Gastrocnemius medialis (tissue), 4 donors: ENCODE data around the gene GPC6.

ENCODE experiments used
- POLR2A ChIP-seq, 2 donors: fragments of 450-650 bp; IDR thresholded peaks; one replicate each; pipeline ENCODE4 v1.6.1; 2017; ENCODE audit warnings: antibody characterized with exemption in 2 of 2, mild to moderate bottlenecking in 2 of 2, moderate library complexity in 2 of 2
- TF ChIP-seq, protein P1 (sequence below), 5 experiments: fragments of 450-650 bp in 3 of 5; fragments of 200-600 bp in 2 of 5; sonication (generic) in 2 of 5; IDR thresholded peaks in 4 of 5; conservative IDR thresholded peaks in 1 of 5; 1 replicate in 4 of 5; 2 replicates in 1 of 5; pipeline ENCODE4 v1.5.1; 2016 to 2019; ENCODE audit warnings: antibody characterized with exemption in 5 of 5, mild to moderate bottlenecking in 3 of 5, moderate library complexity in 3 of 5

DNA sequence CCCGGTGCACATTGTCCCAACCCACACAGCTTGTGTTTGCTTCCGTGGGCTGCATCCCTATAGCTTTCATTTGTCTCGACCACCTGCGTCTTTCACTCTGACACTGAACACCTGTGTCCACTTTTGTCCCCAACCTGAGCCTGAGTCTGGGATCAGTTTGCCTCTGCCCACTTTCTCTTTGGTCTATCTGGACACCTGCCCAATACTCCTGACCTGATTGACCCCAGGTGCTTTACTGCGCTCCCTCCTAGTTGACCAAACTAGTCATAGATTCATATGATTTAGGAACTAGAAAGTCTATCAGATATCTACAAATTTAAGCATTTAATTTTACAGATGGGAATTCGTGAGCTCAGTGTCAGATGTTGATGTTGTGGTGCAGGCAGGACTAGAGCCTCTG, 1043.0 kb downstream of the GPC6 start:
- TF ChIP-seq, protein P1, sequence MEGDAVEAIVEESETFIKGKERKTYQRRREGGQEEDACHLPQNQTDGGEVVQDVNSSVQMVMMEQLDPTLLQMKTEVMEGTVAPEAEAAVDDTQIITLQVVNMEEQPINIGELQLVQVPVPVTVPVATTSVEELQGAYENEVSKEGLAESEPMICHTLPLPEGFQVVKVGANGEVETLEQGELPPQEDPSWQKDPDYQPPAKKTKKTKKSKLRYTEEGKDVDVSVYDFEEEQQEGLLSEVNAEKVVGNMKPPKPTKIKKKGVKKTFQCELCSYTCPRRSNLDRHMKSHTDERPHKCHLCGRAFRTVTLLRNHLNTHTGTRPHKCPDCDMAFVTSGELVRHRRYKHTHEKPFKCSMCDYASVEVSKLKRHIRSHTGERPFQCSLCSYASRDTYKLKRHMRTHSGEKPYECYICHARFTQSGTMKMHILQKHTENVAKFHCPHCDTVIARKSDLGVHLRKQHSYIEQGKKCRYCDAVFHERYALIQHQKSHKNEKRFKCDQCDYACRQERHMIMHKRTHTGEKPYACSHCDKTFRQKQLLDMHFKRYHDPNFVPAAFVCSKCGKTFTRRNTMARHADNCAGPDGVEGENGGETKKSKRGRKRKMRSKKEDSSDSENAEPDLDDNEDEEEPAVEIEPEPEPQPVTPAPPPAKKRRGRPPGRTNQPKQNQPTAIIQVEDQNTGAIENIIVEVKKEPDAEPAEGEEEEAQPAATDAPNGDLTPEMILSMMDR (IDR thresholded peaks at IDR 0.05 in 4 of 5, conservative IDR thresholded peaks at IDR 0.05 in 1 of 5) = no peak
- no peak for TF ChIP-seq POLR2A (IDR thresholded peaks at IDR 0.05)
